ENCODE results near the gene PEX14.

Gene PEX14

DNA sequence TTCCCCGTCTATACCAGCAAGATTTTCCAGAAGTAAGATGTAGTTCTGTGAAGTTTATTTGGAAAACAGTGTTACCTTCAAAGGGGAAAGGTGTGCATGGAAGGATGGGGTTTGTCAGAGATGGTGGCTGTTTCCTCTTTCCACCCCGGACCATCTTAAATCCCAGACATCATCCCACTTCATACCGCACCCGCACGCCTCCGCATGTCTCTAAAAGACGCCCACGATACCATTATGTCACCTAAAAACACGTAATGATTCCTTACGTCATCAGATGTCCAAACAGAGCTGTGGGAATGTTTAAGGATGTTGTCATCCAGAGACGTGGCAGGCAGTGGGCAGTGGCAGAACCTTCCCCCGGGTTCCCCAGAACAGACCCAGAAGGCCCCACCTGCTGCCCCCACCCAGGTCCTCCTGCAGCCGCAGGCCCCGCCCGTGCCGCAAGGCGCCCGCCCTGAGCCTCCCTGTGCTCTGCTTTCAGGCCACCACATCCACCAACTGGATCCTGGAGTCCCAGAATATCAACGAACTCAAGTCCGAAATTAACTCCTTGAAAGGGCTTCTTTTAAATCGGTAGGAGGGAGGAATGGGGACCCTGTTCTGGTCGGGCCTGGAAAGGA is 152.2 kb downstream of the PEX14 start:
- DNase-seq (ENCODE audit: low read depth): no peak

DNA sequence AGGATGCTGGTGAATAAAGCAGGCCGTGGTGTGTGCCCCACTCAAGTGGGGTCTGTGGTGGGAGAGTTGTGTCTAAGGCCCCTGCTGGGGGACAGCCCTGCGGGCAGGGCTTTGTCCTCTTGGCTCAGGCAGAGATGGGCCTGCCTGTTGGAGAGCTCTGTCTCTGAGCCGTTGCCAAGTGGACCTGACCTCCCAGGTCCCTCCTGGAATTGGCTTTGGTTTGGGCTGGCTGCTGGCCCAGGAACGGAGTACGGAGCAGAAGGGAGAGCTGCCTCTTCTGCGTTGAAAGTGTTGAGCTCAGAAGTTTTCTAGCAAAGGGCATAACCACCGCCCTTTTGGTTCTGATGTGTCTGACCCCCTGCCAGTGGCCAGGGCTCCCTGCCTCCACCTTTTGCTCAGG is 153.9 kb downstream of the PEX14 start:
- no peak overlapping the region for H3K4me3 ChIP-seq (ENCODE audit: low read depth, low read length)
- peak; percentile 87 for DNase-seq (ENCODE audit: low read depth)
- TF ChIP-seq, protein P1, sequence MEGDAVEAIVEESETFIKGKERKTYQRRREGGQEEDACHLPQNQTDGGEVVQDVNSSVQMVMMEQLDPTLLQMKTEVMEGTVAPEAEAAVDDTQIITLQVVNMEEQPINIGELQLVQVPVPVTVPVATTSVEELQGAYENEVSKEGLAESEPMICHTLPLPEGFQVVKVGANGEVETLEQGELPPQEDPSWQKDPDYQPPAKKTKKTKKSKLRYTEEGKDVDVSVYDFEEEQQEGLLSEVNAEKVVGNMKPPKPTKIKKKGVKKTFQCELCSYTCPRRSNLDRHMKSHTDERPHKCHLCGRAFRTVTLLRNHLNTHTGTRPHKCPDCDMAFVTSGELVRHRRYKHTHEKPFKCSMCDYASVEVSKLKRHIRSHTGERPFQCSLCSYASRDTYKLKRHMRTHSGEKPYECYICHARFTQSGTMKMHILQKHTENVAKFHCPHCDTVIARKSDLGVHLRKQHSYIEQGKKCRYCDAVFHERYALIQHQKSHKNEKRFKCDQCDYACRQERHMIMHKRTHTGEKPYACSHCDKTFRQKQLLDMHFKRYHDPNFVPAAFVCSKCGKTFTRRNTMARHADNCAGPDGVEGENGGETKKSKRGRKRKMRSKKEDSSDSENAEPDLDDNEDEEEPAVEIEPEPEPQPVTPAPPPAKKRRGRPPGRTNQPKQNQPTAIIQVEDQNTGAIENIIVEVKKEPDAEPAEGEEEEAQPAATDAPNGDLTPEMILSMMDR (conservative IDR thresholded peaks at IDR 0.05; ENCODE audit: low read depth, low read length): no peak

More for the DNA sequence above, 152.2 kb downstream of the PEX14 start:
- TF ChIP-seq, protein P1 (conservative IDR thresholded peaks at IDR 0.05; ENCODE audit: low read depth, low read length): no peak
- H3K4me3 ChIP-seq (ENCODE audit: low read depth, low read length): no peak overlapping the region

DNA sequence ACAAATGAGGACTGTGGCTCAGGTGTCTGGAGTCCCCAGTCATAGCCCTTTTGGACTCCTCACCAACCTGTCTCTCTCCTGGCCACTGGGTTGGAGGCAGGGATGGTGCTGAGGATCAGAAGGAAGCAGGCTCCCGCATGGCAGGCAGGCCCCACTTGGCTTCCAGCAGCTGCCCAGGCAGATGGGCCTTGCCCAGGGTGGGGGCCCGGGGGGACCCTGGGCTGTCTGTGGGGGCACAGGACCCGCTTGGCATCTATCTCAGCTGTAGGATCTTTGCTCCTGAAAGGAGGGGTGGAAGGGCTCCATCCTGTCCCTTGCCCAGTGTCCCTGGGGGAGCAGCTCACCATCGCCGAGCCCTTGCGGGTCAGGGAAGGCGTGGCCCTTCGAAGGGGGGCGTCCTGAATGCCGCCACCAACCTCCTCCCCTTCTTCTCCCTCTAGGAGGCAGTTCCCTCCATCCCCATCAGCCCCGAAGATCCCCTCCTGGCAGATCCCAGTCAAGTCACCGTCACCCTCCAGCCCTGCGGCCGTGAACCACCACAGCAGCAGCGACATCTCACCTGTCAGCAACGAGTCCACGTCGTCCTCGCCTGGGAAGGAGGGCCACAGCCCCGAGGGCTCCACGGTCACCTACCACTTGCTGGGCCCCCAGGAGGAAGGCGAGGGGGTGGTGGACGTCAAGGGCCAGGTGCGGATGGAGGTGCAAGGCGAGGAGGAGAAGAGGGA is 154.5 kb downstream of the PEX14 start:
- H3K4me3 ChIP-seq (ENCODE audit: low read depth, low read length): no peak overlapping the region
- TF ChIP-seq, protein P1 (conservative IDR thresholded peaks at IDR 0.05; ENCODE audit: low read depth, low read length): no peak
- no peak for DNase-seq (ENCODE audit: low read depth)

DNA sequence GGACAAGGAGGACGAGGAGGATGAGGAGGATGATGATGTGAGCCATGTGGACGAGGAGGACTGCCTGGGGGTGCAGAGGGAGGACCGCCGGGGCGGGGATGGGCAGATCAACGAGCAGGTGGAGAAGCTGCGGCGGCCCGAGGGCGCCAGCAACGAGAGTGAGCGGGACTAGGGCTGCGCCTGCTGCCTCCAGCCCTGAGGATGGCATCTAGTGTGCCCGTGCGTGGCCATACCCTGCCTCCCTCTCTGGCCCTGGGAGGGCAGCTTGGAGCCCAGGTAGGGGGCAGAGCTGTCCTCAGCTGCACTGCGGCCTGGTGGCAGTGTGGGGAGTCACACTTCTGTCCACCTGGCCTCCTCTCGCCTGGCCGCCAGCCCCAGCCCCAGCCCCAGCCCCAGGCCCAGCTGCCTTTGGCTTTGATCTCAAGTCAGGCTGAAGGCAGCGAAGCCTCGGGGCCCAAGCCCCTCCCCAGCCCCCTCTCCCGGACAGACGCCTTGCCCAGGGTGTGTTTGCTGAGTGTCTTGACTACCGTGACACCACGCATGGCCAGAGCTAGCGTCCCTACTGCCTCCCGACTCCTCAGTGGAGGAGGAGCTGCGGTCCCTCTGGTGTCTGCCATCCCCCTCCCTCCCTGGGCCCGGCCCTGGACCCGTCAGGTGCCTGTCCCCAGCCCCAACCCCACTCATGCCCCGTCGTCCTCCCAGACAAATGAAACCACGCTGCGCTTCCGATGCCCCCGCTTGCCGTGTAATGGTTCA is 155.2 kb downstream of the PEX14 start:
- DNase-seq (ENCODE audit: low read depth): no peak
- TF ChIP-seq, protein P1 (conservative IDR thresholded peaks at IDR 0.05; ENCODE audit: low read depth, low read length): no peak
- H3K4me3 ChIP-seq (ENCODE audit: low read depth, low read length): no peak overlapping the region

DNA sequence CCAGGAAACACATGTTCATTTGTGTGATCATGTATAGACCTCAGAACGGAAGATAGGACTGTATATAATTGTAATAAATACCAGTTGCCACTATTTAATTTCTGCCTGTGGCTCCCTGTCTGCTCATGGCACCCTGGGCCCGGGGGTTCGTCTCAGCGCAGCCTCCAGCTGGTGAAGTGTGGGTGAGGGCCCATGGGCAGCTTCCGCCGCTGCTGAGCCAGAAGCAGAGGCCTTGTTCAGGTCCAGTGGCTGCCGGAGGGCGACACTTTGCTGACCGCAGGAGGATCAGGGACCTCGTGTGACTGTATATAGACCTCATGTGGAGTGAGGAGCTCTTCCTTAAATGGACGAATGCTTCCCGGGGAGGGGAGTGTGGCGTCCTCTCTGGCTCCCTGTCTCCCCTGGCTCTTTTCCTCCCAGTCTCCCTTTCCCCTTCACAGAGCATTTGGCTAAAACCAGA is 155.9 kb downstream of the PEX14 start:
- TF ChIP-seq, protein P1 (conservative IDR thresholded peaks at IDR 0.05; ENCODE audit: low read depth, low read length): no peak
- H3K4me3 ChIP-seq (ENCODE audit: low read depth, low read length): no peak overlapping the region
- DNase-seq (ENCODE audit: low read depth): no peak

DNA sequence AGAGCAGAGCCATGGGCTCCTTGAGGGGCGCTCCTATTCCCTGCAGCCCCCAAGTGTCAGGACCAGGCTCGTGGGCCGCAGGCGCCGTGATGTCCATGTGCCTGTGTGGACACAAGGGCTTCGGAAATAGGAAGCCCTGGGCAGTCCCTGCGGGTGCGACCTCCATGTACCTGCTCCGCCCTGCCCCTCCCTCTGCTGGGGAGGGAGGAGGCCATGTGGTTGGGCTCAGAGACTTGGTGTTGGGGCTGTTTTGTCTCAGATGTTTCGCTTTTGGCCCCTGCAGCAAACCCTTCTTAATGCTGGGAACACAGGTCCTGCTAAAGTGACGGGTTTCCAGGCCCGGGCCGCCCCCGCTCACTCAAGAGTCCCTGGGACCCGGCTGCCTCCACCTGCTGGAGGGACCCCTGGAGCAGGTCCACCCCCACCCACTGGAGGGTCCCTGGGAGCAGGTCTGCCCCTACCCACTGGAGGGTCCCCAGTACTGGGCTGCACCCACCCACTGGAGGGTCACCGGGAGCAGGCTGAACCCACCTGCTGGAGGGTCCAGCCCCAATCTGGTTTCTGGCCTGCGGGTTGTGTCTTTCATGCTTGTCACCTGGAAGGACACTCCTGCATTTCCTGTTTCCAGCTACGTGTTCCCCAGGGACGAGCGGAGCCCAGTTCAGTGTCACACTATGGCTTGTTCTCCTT is 156.5 kb downstream of the PEX14 start:
- no peak overlapping the region for H3K4me3 ChIP-seq (ENCODE audit: low read depth, low read length)
- TF ChIP-seq, protein P1 (conservative IDR thresholded peaks at IDR 0.05; ENCODE audit: low read depth, low read length): no peak
- DNase-seq (ENCODE audit: low read depth): no peak

All from choroid plexus epithelial cell (primary cell).